T-helper 2 cell (primary cell): ENCODE measurements around the gene RPL12.

Source experiments
- DNase-seq, 5 experiments: peaks; one replicate each; pipeline versions ENCODE4 v3.0.0 to v3.0.0-alpha.2; 2012 to 2022
- total RNA-seq, 2 donors: gene quantifications; one replicate each; lab custom pipeline; 2026; lab: John Stamatoyannopoulos, UW

The RPL12 gene
- total RNA-seq, result 868 to 1,278 reads per million in 2 donors

- peak; percentile 94 to 98 (median 97) for DNase-seq
Measured at GRCh38 chr9:127450830-127451607, at the start of gene RPL12, which contains the start of gene LRSAM1. Gene RPL12, minus strand, starts transcription at chr9:127451406. Its CDS starts 89 bp downstream, at chr9:127451317. Gene LRSAM1, plus strand, starts transcription at chr9:127451510. Its CDS starts 3,018 bp downstream, at chr9:127454528.

DNA sequence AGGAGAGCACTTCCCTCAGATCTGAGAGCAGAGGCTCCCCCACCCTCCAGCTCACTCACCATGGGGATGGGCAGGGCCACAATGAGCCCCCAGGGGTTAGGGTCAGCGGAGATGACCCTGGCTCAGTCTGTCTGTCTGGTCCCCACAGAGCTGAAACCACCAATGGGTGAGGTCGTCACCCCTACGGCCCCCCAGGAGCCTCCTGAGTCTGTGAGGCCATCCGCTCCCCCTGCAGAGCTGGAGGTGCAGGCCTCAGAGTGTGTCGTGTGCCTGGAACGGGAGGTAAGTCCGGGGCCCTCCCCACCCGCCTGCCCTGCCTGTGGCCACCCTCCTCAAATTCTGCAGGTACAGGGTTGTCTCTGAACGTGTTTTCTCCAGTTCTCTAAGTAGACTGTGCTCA lies 49.7 kb upstream of the RPL12 start:
- DNase-seq, result no peak

- no peak for DNase-seq
Measured at GRCh38 chr9:127500399-127500798, 49.2 kb upstream of the RPL12 start.

DNA sequence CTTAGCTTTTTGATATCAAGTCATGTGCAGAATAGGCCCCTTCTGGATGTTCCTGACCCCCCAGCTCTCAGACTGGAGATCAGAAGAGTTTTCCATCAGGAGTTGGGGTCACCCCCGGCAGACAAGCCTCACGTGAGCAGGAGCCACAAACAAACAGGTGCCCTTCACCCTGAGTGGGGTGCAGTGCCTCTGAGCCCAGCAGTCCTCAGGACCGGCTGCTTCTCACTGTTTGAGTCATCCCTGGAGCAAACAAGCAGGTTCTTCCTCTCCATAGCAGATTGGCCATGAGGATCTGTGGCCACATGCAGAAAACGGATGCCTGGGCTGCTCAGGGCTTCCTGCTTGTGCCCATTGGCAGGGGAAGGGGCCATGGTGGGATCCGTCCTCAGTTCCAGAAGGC lies 47.1 kb upstream of the RPL12 start:
- DNase-seq, result no peak

GRCh38 chr9:127497656-127498290 lies 46.6 kb upstream of the RPL12 start:
- no peak for DNase-seq

- no peak for DNase-seq
Measured at GRCh38 chr9:127496974-127497373, 45.8 kb upstream of the RPL12 start.

DNA sequence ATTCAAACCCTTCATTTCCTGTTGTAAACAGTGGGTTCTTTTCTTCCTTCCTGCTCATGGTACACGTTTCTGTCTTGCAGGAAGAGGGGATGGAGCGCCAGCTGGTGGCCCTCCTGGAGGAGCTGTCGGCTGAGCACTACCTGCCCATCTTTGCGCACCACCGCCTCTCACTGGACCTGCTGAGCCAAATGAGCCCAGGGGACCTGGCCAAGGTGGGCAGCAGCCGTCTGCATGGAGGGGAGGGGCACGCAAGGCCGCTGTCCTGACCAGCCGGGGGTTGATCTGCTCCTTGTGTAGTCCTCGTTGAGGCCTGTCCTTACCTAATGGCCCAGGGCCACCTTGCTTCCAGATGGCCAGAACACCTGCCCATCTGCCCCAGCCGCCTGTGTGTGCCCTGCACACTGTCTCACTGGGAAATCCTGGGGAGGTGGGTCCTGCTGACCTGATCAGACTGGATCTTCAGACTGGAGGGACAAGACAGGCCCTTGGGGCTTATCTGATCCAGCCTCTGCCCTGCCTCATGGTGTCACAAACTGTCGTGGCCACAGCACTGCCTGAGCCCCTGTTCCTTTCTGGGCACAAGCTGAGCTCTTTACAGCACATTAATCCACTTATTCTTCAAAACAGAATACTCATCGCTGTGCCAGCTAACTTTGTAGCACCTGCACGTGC lies 44.8 kb upstream of the RPL12 start:
- no peak for DNase-seq

- DNase-seq, result no peak
Measured at GRCh38 chr9:127494304-127494702, 43.1 kb upstream of the RPL12 start.

- DNase-seq, result no peak
Measured at GRCh38 chr9:127493592-127494303, 42.5 kb upstream of the RPL12 start.

GRCh38 chr9:127492616-127493015 lies 41.4 kb upstream of the RPL12 start:
- no peak for DNase-seq

- no peak for DNase-seq
Measured at GRCh38 chr9:127491516-127491915, 40.3 kb upstream of the RPL12 start.

- no peak for DNase-seq
Measured at GRCh38 chr9:127490535-127491230, 39.5 kb upstream of the RPL12 start.

GRCh38 chr9:127489471-127490115 lies 38.4 kb upstream of the RPL12 start:
- DNase-seq, result no peak

GRCh38 chr9:127488946-127489345 lies 37.7 kb upstream of the RPL12 start:
- DNase-seq, result no peak

- no peak for DNase-seq
Measured at GRCh38 chr9:127485995-127486394, 34.8 kb upstream of the RPL12 start.

DNA sequence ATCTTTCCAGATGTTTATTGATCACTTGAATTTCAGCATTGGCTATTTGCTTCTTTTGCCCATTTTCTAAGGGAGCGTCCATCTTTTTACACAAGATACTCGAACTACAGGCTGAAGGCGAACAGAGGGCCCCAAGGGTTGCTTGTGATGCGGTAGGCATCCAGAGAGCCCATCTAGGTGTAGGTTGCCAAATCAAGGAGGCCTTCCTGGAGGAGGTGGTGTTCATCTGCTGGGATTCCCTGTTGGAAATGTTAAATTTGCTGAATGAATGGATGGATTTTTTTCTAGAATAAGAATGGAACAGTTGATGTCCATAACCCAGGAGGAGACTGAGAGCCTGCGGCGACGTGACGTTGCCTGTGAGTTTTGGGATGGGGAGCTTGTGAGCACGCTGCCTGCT lies 31.5 kb upstream of the RPL12 start:
- DNase-seq, result no peak

GRCh38 chr9:127479507-127480081 lies 28.4 kb upstream of the RPL12 start:
- DNase-seq, result no peak

DNA sequence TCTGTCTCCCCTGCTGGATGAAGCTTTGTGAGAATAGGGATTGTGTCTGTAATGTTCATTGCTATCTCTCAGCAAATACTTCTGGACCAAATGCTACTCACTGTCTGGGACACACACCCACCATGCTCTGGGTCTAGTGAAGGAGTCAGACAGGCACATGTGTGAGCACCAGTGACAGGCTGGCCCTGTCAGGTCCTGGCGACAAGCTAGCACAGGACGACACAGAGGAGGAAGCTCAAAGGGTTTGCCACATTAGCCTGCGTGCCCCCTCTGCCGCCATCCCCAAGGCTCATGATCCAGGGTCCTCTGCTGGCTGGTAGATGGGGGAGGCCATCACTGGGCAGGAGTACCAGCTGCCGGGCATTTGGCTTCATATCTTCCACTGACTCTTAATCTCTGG lies 23.4 kb upstream of the RPL12 start:
- DNase-seq, result no peak

DNA sequence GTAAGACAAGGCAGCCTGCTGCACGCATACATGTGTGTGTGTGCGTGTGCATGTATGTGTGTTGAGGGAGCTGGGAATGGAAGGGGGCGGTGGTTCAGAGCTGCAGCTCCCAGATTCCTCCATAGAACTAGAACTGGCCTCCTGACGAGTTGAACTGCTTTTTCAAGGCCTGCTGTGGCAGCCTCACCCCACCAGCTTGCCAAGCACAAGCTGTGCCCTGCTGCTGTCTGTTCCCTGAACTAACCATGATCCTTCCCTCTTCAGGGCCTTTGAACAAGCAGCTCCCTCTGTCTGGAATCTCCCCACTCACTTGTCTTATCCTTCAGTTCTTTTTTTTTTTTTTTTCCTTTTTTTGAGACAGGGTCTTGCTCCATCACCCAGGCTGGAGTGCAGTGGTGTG lies 22.7 kb upstream of the RPL12 start:
- DNase-seq, result no peak

GRCh38 chr9:127473501-127473900 lies 22.3 kb upstream of the RPL12 start:
- no peak for DNase-seq

GRCh38 chr9:127470662-127471061 lies 19.5 kb upstream of the RPL12 start:
- DNase-seq, result no peak
